ENCODE measurements around the gene RNFT1.
A peak's percentile ranks its signal among the peaks of the same experiment; 100 is the strongest.
"Not testable (repeated sequence)": the region's sequence is repeated elsewhere in the genome, so short reads cannot be mapped to it uniquely, and the experiment has no call there.

Gene RNFT1

DNA sequence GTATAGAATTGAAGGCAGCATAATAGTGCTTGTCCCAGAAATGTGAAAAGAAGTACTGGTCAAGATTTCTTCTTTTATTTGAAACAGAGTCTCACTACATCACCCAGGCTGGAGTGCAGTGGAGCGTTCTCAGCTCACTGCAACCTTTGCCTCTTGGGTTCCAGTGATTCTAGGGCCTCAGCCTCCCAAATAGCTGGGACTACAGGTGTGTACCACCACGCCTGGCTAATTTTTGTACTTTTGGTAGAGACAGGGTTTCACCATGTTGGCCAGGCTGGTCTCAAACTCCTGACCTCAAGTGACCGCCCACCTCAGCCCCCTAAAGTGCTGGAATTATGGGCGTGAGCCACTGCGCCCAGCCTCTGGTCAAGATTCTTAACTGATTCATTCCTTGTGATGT lies 43.9 kb downstream of the RNFT1 start:
- DNase-seq = not testable (repeated sequence)

DNA sequence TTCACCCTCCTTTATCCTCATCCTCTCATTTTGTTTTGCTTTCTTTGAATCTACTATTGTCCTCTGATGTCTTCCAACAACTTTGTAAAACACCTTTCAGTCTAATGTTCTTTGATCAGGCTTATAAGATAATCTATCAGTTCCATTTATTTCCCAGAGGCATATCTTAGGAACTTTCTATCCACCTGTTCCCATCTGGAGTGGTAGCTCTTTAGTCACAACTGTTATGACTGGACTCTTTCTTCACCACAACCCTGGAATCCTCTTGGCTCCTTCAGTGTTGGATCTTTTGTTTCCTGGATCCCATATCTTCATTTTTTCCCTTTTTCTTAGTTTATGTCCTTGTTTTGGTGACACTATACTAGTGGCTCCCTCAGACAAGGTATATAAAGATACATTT lies 48.1 kb downstream of the RNFT1 start:
- no peak for DNase-seq

DNA sequence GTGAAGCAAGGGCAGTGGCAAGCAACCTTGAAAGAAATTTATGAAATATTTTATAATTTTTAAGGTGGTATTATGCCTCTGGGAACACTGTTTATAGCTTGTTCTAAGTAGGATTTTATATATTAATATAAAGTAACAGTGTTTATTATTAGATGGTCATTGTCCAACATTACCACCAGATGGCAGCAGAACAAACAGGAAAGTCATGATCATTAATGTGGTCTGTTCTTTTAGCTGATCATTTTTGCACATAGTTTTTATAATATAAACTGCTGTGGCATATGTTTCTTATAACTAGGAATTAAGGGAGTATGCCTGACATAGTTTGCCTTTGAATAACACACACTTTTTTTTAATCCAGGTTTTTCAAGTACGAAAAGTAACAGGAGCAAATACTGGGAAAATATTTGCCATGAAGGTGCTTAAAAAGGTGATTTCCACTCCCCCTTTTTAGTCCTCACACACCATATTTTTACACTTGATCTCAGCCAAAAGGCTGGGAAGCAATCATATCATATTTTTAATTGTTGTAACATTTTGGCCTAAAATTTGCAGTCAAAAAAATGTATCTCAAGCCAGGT lies 50.2 kb downstream of the RNFT1 start:
- peak; percentile 3 for DNase-seq

DNA sequence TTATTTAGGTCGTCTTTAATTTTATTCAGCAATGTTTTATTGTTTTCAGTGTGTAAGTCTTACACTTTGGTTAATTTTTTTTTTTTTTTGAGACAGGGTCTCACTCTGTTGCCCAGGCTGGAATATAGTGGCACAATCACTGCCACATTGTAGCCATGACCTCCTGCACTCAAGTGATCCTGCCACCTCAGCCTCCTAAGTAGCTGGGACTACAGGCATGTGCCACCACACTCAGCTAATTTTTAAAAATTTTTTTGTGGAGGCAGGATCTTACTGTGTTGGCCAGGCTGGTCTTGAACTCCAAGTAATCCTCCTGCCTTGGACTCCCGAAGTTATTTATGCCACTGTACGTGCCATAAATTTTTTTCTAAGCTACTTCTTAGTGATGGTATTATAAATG lies 57.1 kb downstream of the RNFT1 start:
- DNase-seq = no peak

DNA sequence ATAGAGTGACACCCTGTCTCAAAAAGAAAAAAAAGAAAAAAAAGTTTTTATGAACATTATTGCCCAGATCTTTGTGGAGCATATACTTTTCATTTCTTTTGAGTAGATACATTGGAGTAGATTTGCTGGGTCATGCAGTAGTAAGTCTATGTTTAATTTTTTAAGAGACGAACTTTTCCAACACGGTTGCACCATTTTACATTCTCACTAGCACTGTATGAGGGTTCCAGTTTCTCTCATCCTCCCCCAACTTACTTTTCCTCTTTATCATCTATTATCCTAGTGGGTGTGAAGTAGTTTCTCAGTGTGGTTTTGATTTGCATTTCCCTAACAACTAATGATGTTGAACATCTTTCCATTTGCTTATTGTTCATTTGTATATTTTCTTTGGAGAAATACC lies 61.1 kb downstream of the RNFT1 start:
- no peak for DNase-seq

Data from NCI-H187 treated with DMSO at 0.1 percent for 48 hours (cell line).